GM21619 (cell line): ENCODE results near the gene CT45A1.
"Not testable (repeated sequence)": the region's sequence is repeated elsewhere in the genome, so short reads cannot be mapped to it uniquely, and the experiment has no call there.

Experiments used
- ATAC-seq: cut with Tn5 transposase; IDR thresholded peaks from one replicate; pipeline ENCODE4 v1.9.1; 2021; ENCODE audit not compliant: unreplicated experiment

Gene CT45A1, protein sequence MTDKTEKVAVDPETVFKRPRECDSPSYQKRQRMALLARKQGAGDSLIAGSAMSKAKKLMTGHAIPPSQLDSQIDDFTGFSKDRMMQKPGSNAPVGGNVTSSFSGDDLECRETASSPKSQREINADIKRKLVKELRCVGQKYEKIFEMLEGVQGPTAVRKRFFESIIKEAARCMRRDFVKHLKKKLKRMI

DNA sequence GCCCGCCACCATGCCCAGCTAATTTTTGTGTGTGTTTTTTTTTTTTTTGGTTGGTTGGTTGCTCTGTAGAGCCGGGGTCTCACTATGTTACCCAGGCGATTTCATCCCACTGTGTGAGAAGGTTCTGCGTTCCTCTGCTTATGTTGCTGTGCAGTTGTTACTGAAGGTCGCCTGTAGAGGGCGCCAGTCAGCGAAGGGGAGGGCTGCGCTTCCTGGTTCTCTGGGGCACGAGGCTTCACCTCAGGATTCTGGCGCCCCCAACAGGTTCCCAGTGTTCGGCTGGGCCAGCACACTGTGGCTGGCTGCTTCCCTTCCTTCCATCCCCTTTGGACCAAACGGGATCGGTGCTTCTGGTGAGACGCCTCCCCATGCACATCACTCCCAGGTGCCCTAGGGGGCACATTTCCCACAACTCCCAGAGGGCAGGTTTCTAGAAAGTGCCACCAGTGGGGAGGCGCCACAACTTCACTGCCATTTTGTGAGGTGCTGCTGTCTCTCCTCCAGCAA, at the start of gene CT45A1:
Gene CT45A1 (plus strand): TSS at position 457 of the 507 bp plus-strand sequence. CDS start 5,302 bp downstream, outside the sequence.
- not testable (repeated sequence) for ATAC-seq

DNA sequence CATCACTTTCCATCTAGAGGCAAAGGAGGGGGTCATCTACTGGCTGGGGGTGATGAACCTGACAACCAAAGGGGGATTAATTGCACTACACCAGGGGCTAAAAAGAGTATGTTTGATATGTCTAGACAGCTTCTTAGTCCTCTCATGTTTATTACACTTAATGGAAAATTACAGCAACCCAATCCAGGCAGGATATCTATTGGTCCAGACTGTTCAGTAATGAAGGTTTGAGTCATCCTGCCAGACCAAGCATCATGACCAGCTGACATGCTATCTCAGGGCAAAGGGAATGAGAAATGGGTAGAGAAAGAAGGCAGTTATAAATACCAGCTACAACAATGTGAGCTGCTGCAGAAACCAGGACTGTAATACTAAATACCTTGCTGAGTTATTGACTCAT, 40.5 kb upstream of the CT45A1 start:
- not testable (repeated sequence) for ATAC-seq

DNA sequence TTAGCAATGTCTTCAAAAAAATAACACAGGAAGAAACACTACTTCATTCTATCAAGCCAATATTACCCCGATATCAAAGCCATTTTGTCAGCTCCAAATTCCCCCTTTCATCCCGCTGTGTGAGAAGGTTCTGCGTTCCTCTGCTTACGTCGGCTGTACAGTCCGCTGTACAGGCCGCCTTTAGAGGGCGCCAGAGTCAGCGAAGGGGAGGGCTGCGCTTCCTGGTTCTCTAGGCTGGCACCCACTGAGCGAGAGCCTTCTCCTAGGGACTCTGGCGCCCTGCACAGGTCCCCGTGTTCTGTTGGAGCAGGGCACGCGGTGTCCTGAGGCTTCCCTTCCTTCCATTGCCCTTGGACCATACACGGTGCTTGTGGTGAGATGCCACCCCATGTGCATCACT, 25.3 kb upstream of the CT45A1 start:
- no peak for ATAC-seq

DNA sequence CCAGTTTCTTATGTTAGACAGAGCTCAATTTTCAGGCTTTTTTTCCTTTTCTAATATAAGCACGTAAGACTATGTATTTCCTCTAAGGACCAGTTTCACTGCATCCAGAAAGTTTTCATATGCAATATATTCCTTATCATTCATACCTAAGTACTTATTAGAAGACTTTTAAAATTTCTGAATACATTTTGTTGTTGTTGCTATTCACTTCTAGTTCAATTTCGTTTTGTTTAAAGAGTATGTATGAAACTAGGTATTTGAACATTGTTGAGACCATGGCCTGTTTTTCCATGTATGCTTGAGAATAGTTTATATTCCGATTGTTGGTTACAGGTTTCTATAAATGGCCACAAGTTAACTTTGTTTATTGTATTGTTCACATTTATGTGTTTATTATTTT, 18.0 kb upstream of the CT45A1 start:
- ATAC-seq = no peak

DNA sequence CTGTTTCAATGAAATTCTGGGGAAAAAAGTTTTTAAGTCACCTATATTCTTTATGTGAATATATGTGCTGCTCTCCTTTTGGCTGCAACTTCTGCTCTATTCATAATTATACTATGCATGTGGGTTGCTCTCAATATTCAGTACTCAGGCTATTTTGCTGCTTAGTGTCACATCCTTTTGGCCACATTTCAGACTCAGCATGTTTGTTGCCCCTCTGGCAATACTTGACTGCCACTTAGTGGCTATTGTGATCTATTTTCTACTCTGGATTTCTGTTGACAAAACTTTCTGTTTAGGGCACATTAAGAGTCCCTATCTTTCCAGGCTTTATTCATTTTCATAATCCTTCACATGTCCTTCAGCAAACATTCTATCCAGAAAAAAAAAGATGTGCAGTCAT, 15.8 kb upstream of the CT45A1 start:
- no peak for ATAC-seq

DNA sequence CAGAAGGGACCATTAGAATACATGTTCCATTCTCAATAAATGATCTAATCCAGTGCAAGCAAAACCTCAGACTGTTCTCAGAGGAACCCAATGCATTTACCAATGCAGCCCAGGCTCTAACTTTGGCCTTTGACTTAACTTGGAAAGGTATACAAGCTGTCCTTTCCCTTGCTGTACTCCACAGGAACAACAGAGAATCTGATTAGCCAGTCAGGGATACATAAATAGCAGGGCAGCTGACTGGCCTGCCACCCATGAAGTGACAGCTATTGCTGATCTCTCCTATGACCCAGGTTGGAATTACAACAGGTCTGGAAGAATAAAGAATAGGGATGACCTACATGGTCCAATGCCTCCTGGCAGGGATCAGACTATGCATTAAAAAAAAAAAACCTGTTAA, 14.5 kb upstream of the CT45A1 start:
- no peak for ATAC-seq

DNA sequence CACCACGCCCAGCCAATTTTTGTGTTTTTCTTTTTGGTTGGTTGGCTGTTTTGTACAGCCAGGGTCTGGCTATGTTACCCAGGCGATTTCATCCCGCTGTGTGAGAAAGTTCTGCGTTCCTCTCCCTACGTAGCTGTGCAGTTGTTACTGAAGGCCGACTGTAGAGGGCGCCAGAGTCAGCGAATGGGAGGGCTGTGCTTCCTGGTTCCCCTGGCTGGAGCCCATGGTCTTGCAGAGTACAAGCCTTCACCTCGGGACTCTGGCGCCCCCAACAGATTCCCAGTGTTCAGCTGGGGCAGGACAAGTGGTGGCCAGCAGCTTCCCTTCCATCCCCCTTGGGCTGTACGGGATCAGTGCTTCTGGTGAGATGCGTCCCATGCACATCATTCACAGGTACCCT, 5.6 kb upstream of the CT45A1 start:
- no peak for ATAC-seq

DNA sequence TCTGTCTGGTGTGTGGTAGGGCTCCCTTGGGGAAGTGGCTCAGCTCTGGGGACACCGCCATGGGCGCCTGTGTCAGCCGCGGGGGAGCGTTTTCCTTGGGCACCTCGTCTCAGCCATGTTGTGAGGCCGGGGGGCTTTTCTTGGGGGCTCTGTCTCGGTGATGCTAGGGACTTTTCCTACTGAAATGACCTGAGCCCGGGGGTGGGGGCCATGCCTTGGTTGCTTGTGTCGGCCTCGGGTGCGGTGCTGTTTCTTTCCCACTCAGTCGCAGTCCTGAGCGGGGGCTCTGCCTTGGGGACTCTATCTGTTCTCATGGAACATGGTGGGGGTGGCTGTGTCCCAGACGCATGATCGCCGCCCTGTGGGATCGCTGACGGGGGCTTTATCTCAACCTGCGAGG, 356 bp downstream of the CT45A1 start:
- ATAC-seq = no peak

DNA sequence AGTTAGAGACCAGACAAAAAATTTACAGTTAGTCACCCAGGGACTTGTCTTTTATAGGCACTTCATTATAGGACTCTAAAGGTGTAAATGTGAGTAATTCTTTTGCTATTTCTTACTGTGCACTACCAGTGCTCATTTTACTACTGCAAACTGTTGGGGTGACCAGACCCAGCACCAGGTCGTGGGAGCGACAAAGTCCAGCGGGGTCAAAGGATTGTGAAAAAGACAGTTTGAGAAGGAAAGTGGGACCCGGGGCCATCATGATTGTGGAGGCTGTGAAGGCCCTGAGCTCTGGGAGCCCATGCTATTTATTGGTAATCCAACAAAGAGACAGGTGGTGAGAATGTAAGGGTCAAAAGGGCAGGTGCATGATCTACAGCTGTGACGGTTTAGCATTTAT, 21.2 kb downstream of the CT45A1 start:
- ATAC-seq = not testable (repeated sequence)

DNA sequence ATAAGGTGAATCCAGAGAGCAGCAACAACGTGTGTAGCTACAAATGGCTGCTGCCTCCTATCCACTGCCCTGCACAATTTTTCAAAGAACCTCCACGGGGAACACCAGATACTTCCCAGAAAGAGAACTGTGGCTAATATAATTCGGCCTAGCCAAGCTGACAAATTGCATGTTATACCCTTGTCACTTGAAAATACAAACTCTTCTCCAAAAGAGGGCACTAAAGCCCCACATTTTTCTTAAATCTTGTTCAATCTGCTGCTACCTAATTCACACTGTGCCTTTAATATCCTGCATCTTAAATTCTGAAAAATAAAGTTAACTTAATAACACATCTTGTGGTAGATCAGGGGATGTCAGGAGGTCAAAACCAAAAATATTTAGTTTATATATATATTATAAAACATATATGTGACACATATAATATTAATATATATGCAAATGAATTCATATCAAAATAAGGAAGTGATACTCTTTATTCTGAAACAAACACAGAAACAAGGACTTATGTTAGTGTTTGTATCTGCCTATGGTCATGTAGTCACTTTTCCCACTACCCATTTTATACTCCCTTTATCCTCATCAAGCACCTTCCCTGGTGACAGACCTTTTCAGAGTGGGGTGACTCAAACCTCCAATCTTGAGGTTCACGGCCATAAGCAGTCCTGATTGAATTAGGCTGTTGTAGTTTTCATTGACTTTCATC, 24.1 kb downstream of the CT45A1 start:
- ATAC-seq = no peak

DNA sequence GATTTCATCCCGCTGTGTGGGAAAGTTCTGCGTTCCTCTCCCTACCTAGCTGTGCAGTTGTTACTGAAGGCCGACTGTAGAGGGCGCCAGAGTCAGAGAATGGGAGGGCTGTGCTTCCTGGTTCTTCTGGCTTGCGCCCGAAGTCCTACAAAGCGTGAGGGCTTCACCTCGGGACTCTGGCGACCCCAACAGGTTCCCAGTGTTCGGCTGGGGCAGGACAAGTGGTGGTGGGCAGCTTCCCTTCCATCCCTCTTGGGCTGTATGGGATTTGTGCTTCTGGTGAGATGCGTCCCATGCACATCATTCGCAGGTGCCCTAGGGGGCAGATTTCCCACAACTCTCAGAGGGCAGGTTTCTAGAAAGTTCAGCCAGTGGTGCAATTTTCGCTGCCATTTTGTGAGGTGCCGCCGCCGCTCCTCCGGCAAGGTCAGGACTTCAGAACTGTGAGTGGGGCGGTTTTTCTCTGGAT, 27.3 kb downstream of the CT45A1 start:
- ATAC-seq = peak; percentile 79

DNA sequence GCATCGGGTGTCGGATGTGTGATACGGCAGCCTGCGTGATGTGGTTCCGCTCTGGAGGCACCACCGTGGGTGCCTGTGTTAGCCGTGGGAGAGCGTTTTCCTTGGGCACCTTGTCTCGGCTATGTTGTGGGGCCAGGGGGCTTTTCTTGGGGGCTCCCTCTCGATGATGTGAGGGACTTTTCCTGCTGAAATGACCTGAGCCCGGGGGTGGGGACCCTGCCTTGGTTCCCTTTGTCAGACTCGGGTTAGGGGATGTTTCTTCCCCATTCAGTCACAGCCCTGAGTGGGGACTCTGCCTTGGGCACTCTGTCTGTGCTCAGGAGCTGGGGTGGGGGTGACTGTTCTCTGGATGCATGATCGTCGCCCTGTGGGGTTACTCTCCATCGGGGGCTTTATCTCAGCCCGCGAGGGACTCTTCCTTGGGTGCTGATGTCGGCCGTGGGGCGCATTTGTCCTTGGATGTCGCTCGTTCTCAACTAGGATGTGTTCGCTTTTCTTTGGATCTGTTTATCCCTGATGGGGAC, 27.8 kb downstream of the CT45A1 start:
- ATAC-seq = no peak

DNA sequence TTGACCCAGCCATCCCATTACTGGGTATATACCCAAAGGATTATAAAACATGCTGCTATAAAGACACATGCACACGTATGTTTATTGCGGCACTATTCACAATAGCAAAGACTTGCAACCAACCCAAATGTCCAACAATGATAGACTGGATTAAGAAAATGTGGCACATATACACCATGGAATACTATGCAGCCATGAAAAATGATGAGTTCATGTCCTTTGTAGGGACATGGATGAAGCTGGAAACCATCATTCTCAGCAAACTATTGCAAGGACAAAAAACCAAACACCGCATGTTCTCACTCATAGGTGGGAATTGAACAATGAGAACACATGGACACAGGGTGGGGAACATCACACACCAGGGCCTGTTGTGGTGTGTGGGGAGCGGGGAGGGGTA, 31.3 kb downstream of the CT45A1 start:
- not testable (repeated sequence) for ATAC-seq

DNA sequence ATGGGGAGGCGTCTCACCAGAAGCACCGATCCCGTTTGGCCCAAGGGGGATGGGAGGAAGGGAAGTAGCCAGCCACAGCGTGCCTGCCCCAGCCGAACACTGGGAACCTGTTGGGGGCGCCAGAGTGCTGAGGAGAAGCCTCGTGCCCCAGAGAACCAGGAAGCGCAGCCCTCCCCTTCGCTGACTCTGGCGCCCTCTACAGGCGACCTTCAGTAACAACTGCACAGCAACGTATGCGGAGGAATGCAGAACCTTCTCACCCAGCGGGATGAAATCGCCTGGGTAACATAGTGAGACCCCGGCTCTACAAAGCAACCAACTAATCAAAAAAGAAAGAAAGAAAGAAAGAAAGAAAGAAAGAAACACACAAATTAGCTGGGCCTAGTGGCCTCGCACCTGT, 54.7 kb downstream of the CT45A1 start, which contains the start of gene CT45A3:
Gene CT45A3 (minus strand): TSS at position 101 of the 400 bp plus-strand sequence. CDS start 3,747 bp downstream, outside the sequence.
- ATAC-seq = not testable (repeated sequence)
